Trophoblast cell (in vitro differentiated cells and primary cell): ENCODE results near the gene WNT3A.

Experiments used
- DNase-seq, 2 donors: peaks; one replicate each; pipeline ENCODE4 v3.0.0-alpha.2; 2016
- H2AFZ ChIP-seq: 2 replicates; pipeline ENCODE4 v1.6.1; 2013; ENCODE audit warnings: low read length, moderate library complexity, mild to moderate bottlenecking; ENCODE audit not compliant: insufficient read depth, poor library complexity
- H2AK5ac ChIP-seq: 2 replicates; pipeline ENCODE4 v1.6.1; 2013; ENCODE audit warnings: mild to moderate bottlenecking, low read length
- H2BK120ac ChIP-seq: 2 replicates; pipeline ENCODE4 v1.6.1; 2013; ENCODE audit warnings: low read length, mild to moderate bottlenecking, moderate library complexity; ENCODE audit not compliant: insufficient read depth, poor library complexity
- H2BK12ac ChIP-seq: 2 replicates; pipeline ENCODE4 v1.6.1; 2013; ENCODE audit warnings: mild to moderate bottlenecking, low read length, moderate library complexity
- H2BK5ac ChIP-seq: 2 replicates; pipeline ENCODE4 v1.6.1; 2013; ENCODE audit warnings: low read length, low read depth, moderate library complexity, mild to moderate bottlenecking; ENCODE audit not compliant: poor library complexity
- H3K14ac ChIP-seq: 2 replicates; pipeline ENCODE4 v1.6.1; 2013; ENCODE audit warnings: mild to moderate bottlenecking, low read length
- H3K18ac ChIP-seq: 2 replicates; pipeline ENCODE4 v1.6.1; 2013; ENCODE audit warnings: mild to moderate bottlenecking, low read length
- H3K23ac ChIP-seq: 2 replicates; pipeline ENCODE4 v1.6.1; 2013; ENCODE audit warnings: low read length
- H3K27ac ChIP-seq: 2 replicates; pipeline ENCODE4 v1.5.1; 2013; ENCODE audit warnings: low read depth, mild to moderate bottlenecking, inconsistent platforms, low read length, moderate library complexity
- H3K27me3 ChIP-seq: 2 replicates; pipeline ENCODE4 v1.6.1; 2013; ENCODE audit warnings: inconsistent platforms, mild to moderate bottlenecking, low read length, moderate library complexity; ENCODE audit not compliant: insufficient read depth
- H3K36me3 ChIP-seq, 2 experiments: 1 replicate in 1 of 2; 2 replicates in 1 of 2; pipeline ENCODE4 v1.6.1; 2013; ENCODE audit warnings: low read length in 2 of 2, mild to moderate bottlenecking in 2 of 2, moderate library complexity in 1 of 2; ENCODE audit not compliant: insufficient read depth in 2 of 2, control insufficient read depth in 1 of 2
- H3K4ac ChIP-seq: 2 replicates; pipeline ENCODE4 v1.6.1; 2013; ENCODE audit warnings: low read depth, mild to moderate bottlenecking, low read length, moderate library complexity
- H3K4me1 ChIP-seq, 2 experiments: 1 replicate in 1 of 2; 2 replicates in 1 of 2; pipeline ENCODE4 v1.6.1; 2013; ENCODE audit warnings: low read length in 2 of 2, mild to moderate bottlenecking in 2 of 2, moderate library complexity in 1 of 2; ENCODE audit not compliant: insufficient read depth in 2 of 2, control insufficient read depth in 1 of 2
- H3K4me2 ChIP-seq: 2 replicates; pipeline ENCODE4 v1.6.1; 2013; ENCODE audit warnings: inconsistent platforms, mild to moderate bottlenecking, low read length, moderate library complexity
- H3K4me3 ChIP-seq: 2 replicates; pipeline ENCODE4 v1.5.1; 2013; ENCODE audit warnings: mild to moderate bottlenecking, low read depth, low read length, inconsistent platforms
- H3K79me1 ChIP-seq: one replicate; pipeline ENCODE4 v1.6.1; 2013; ENCODE audit warnings: low read length
- H3K79me2 ChIP-seq: 2 replicates; pipeline ENCODE4 v1.6.1; 2013; ENCODE audit warnings: low read length, mild to moderate bottlenecking; ENCODE audit not compliant: control insufficient read depth, insufficient read depth, poor library complexity
- H3K9ac ChIP-seq: 2 replicates; pipeline ENCODE4 v1.6.1; 2013; ENCODE audit warnings: mild to moderate bottlenecking, low read length
- H3K9me3 ChIP-seq: 2 replicates; pipeline ENCODE4 v1.6.1; 2013; ENCODE audit warnings: low read depth, mild to moderate bottlenecking, control low read depth, inconsistent platforms, low read length; ENCODE audit not compliant: insufficient read depth
- H4K12ac ChIP-seq: 2 replicates; pipeline ENCODE4 v1.6.1; 2013; ENCODE audit warnings: low read depth, mild to moderate bottlenecking, low read length, moderate library complexity
- H4K8ac ChIP-seq: 2 replicates; pipeline ENCODE4 v1.6.1; 2013; ENCODE audit warnings: low read depth, mild to moderate bottlenecking, low read length, moderate library complexity
- H4K91ac ChIP-seq: one replicate; pipeline ENCODE4 v1.6.1; 2013; ENCODE audit warnings: low read depth, mild to moderate bottlenecking, low read length, moderate library complexity
- WGBS: extraction: QIAGEN DNeasy Blood & Tissue Kit; methylation state at CpG from one replicate; pipeline ENCODE4 v1.1.7; 2013; ENCODE audit warnings: missing lambda C conversion rate; ENCODE audit not compliant: insufficient read length, insufficient coverage; ENCODE audit errors: extremely low coverage; 5-methylcytosine and 5-hydroxymethylcytosine counted together

Gene WNT3A

DNA sequence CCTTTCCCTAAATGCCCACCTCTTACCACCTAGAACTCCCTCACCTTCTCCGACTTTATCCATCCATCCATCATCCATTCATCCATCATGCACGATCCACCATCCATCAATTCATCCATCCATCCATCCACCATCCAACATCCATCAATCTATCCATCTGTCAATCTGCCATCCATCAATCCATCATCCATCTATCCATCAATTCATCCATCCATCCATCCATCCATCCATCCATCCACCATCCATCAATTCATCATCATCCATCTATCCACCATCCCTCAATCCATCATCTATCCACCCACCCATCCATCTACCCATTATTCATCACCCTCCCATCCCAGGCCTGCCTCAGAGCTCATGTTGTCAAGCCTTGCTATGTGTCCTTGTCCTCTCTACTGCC lies 34.5 kb downstream of the WNT3A start:
- Histone ChIP-seq H3K23ac (peak overlapping the region; percentile 55), H3K9me3 (peaks cover 10% of the 10 kb centered on the region), H3K9ac (no peak overlapping the region), H3K4me3 (no peak overlapping the region), H3K14ac (no peak overlapping the region), H3K36me3 (no peaks in the 10 kb centered on the region), H3K4me2 (no peak overlapping the region), H2AK5ac (no peak overlapping the region), H4K12ac (no peak overlapping the region), H3K27ac (no peak overlapping the region), H3K4me1 (peaks cover 0 to 4% of the 10 kb centered on the region in 2 experiments), H3K18ac (no peak overlapping the region), H4K91ac (no peak overlapping the region), H2BK120ac (no peak overlapping the region), H3K79me1 (no peaks in the 10 kb centered on the region), H2AFZ (no peak overlapping the region), H2BK12ac (no peak overlapping the region), H3K27me3 (peaks cover 24% of the 10 kb centered on the region), H3K79me2 (no peaks in the 10 kb centered on the region), H3K4ac (no peak overlapping the region), H2BK5ac (no peak overlapping the region), H4K8ac (no peak overlapping the region)
- WGBS: 100% methylated on average over 2 of the region's 2 CpGs
- DNase-seq: no peak

DNA sequence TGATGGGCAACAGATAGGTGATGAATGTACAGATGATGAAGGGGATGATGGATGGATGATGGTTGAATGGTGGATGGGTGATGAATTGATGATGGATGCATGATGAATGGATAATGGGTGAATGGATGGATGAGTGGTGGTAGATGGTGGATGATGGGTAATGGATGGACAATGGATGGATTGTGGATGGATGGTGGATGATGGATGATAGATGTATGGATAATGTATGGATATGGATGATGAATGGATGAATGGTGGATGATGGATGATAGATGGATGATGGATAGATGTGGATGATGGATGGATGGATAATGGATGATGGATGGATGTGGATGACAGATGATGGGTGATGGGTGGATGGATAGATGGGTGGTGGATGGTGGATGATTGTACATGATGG lies 35.7 kb downstream of the WNT3A start:
- Histone ChIP-seq H4K91ac (no peak overlapping the region), H4K8ac (no peak overlapping the region), H2BK120ac (no peak overlapping the region), H3K4me2 (no peak overlapping the region), H3K36me3 (no peaks in the 10 kb centered on the region), H3K18ac (no peak overlapping the region), H3K23ac (no peak overlapping the region), H2BK5ac (no peak overlapping the region), H3K27ac (no peak overlapping the region), H3K4me1 (peaks cover 0 to 4% of the 10 kb centered on the region in 2 experiments), H3K79me1 (no peaks in the 10 kb centered on the region), H3K4ac (no peak overlapping the region), H3K14ac (no peak overlapping the region), H3K4me3 (no peak overlapping the region), H4K12ac (no peak overlapping the region), H3K9me3 (peaks cover 12% of the 10 kb centered on the region), H2BK12ac (no peak overlapping the region), H2AFZ (no peak overlapping the region), H3K27me3 (peaks cover 19% of the 10 kb centered on the region), H2AK5ac (no peak overlapping the region), H3K79me2 (no peaks in the 10 kb centered on the region), H3K9ac (no peak overlapping the region)
- DNase-seq: no peak

DNA sequence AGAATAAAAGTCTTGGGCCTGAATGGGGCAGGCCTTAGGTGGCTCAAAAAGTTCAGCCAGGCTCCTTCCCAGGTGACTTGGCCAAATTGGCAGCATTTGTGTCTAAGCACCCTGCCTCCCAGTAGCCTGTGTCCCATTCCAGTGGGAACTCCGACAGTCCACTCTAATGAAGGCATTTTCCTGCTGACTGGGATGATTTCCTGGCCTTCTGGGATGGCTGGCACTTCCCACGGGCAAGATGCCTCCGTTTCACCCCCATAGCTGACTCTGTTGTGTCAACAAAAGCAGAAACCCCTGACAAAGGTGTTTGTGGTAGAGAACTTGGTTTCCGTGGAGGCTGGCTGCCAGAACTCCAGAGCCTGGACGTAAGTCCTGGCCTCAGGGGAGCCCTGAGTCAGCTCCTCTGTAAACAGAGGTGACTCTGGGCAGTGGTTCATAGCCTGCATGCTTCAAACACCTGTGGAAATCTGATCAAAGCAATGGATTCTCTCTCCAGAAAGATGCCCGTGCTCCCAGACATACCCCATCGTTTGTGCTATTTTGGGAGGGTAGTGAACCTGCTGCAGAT lies 36.6 kb downstream of the WNT3A start:
- H4K8ac ChIP-seq: no peak overlapping the region
- H3K4me1 ChIP-seq: peaks cover 0 to 4% of the 10 kb centered on the region in 2 experiments
- no peak overlapping the region for H2AFZ ChIP-seq
- no peak overlapping the region for H4K91ac ChIP-seq
- no peak overlapping the region for H3K18ac ChIP-seq
- H3K79me2 ChIP-seq: no peaks in the 10 kb centered on the region
- no peak overlapping the region for H3K27ac ChIP-seq
- no CpG with 5 or more reads among the region's 7 CpGs for WGBS
- no peak overlapping the region for H3K23ac ChIP-seq
- H2BK5ac ChIP-seq: no peak overlapping the region
- no peaks in the 10 kb centered on the region for H3K79me1 ChIP-seq
- H4K12ac ChIP-seq: no peak overlapping the region
- no peak overlapping the region for H3K14ac ChIP-seq
- no peak for DNase-seq
- H3K4me3 ChIP-seq: no peak overlapping the region
- H3K9me3 ChIP-seq: peaks cover 12% of the 10 kb centered on the region
- H3K4ac ChIP-seq: no peak overlapping the region
- H2BK12ac ChIP-seq: no peak overlapping the region
- no peak overlapping the region for H3K4me2 ChIP-seq
- no peaks in the 10 kb centered on the region for H3K36me3 ChIP-seq
- no peak overlapping the region for H2BK120ac ChIP-seq
- no peak overlapping the region for H2AK5ac ChIP-seq
- H3K9ac ChIP-seq: no peak overlapping the region
- peaks cover 10% of the 10 kb centered on the region for H3K27me3 ChIP-seq

DNA sequence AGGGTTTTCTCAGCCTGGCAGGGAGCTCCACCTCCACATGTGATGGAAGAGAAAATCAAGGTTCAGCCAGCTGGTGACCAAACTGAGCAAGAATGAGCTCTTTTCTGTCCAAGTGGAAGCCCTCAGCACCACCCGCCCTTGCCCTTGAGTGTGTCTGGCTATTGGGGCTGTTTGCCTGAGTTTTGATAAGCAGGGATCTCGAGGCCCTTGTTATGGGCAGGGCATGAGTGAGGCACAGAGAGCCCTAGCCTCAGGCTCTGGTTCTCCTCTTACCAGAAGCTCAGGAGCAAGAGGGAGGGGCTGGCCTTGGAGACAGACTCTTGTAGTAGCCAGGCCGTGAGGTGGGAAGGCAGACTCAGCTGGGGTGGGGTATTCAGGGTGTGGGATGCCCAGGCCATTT lies 38.2 kb downstream of the WNT3A start:
- Histone ChIP-seq H3K27ac (no peak overlapping the region), H3K27me3 (no peaks in the 10 kb centered on the region), H3K18ac (no peak overlapping the region), H3K23ac (no peak overlapping the region), H3K4me3 (no peak overlapping the region), H3K36me3 (no peaks in the 10 kb centered on the region), H3K79me1 (no peaks in the 10 kb centered on the region), H3K9ac (no peak overlapping the region), H3K9me3 (peaks cover 8% of the 10 kb centered on the region), H3K79me2 (no peaks in the 10 kb centered on the region), H3K4ac (no peak overlapping the region), H2BK12ac (no peak overlapping the region), H3K4me2 (no peak overlapping the region), H2BK5ac (no peak overlapping the region), H2AFZ (no peak overlapping the region), H4K8ac (no peak overlapping the region), H4K12ac (no peak overlapping the region), H4K91ac (no peak overlapping the region), H2BK120ac (no peak overlapping the region), H2AK5ac (no peak overlapping the region), H3K4me1 (peaks cover 0 to 4% of the 10 kb centered on the region in 2 experiments), H3K14ac (no peak overlapping the region)
- WGBS: no CpG with 5 or more reads among the region's 3 CpGs
- no peak for DNase-seq
